ENCODE data around the gene PHACTR1.

The PHACTR1 gene

DNA sequence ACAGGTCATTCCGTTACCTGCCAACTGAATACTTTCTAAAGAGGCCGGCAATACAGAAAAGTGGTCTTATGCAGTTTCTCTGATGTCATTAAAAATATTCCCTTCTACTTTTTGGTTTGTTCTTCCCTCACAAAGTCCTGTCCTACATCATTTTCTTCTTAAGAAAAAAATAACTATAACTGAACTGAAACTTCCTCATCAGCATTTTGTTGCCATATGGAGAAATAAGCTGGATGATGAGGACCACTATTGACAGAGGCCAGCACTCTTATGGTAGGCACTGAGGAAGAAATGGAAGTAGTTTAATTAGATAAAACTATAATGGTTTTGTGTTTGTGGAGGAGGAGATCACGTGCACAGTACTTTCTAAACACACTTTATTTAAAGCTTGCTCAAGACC lies 274.9 kb downstream of the PHACTR1 start:
- DNase-seq (ENCODE audit: low spot score) = no peak

DNA sequence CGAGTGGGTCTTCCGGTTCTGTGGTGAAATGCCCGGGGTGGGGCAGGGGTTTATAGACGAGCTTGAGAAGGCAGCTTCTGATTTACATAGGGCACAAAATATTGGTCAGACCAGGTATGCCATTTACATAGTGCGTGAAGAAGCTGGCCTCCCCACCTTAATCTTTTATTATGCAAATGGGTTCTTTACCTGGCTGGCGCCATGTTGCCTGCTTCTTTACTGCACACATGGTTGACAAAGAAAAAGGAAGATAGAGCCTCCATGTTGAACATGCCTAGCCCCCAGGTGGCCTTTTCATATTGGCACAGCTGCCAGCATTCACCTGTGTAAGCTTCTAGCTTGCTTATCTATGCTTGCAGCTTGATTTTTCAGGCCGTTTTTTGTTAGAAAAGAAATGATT lies 276.2 kb downstream of the PHACTR1 start:
- DNase-seq (ENCODE audit: low spot score) = no peak

DNA sequence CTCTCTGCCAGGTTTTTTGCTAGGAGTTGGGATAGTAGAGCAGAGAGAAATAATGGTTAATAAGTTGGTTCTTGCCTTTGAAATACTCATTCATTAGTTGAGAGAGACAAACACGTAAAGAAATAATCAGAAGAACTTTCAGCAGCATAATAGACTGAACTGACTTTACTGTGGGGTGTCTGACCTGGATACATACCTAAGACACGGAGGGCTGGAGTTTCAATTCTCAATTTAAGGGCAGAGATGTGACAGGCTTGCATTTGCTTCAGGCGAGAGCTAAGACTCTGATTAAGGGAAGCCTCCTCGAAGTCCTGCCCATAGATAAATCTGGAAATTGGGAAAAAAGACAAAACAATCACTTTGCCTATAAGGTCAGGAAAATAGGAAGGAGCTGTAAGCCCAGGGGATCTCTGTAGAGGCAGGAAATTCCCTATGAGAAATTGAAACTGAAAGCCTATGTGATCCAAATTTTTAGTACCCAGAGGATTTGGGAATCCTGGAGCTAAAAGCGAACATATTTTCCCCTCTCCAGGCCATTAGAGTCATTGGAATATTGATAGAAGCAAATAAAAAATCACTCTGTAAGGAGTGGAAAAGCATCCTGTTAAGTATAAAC lies 276.8 kb downstream of the PHACTR1 start:
- DNase-seq (ENCODE audit: low spot score) = no peak

DNA sequence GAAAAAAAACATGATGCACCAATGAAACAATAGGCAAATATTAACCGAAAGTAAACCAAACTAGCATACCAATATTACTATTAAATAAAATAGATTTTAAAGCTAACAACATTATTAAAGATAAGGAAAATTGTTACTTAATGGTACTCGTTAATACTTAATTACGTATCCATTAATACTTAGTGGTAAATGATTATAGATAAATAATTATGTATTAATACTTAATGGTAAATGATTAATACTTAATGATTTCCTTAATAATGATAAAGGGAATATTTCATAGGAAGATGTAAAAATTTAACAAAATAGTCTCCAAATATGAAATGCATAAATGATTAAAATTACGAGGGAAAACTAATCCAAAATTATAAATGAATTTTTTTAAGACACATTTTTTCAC lies 278.9 kb downstream of the PHACTR1 start:
- DNase-seq (ENCODE audit: low spot score) = no peak

DNA sequence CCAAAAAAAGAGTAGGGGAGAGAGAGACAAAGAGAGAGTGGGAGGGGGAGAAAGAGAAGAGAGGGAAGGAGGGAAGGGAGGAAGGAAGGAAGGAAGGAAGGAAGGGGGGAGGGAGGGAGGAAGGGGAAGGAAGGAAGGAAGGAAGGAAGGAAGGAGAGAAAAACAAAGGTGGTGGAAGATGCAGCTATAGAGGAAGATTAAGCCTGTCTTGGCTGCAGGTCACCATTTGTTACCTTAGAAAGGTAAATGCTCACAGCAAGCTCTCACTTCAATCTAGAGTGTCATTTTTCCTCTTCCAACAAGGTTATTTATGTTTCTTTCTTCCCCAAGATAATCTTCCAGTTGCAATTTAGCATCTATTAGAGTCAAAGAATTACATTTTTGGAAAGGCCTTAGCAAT lies 284.0 kb downstream of the PHACTR1 start:
- no peak for DNase-seq (ENCODE audit: low spot score)

DNA sequence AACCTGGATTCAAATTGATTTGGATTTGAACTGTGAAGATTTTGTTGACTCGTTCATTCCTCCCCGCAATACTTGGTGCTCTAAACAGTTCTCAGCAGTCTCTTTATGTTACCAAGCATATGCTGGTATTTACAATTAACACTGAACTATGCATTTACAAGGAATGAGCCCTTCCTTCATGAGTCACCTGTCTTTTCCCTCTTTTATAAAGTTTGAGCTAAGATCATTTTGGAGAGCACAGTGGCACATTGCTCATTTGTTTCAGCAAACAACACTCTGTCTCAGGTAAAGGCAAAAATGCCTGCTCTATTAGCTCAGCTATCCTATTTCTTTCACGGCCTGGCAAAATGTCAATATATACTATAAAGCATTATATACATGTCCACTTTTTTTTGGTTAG lies 285.4 kb downstream of the PHACTR1 start:
- DNase-seq (ENCODE audit: low spot score) = no peak

DNA sequence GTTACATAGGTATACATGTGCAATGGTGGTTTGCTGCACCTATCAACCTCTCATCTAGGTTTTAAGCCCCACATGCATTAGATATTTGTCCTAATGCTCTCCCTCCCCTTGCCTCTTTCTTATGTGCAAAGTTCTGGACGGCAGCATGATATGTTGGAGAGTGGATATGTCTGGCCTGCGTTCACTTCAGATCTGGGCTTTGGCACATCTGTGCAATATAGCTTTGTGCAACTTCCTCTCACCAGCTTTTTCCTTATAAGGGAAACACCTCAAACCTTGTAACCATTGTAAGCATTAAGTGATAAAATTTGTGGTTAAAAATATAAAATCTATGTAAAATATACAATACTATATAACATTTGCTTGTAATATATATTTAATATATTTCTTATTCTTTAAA lies 288.0 kb downstream of the PHACTR1 start:
- DNase-seq (ENCODE audit: low spot score) = no peak

DNA sequence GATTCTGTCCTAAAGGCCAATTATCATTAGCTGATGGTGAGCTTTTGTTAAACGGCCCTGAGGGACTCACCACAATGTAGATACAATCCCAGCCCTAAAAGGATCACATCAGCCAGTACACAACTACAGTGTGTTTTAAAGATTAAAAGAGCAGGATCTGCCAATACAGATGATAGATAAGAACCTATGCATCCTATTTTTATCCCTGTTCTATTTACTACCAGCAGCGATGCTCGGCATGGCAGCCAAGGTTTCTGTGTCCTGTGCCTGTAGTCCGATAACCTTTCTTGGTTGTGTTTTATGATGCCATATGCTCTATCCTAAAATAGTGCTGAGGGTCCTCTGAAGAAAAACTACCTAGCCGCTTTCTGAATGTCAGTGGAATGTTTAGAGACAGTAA lies 289.4 kb downstream of the PHACTR1 start:
- DNase-seq (ENCODE audit: low spot score) = no peak

DNA sequence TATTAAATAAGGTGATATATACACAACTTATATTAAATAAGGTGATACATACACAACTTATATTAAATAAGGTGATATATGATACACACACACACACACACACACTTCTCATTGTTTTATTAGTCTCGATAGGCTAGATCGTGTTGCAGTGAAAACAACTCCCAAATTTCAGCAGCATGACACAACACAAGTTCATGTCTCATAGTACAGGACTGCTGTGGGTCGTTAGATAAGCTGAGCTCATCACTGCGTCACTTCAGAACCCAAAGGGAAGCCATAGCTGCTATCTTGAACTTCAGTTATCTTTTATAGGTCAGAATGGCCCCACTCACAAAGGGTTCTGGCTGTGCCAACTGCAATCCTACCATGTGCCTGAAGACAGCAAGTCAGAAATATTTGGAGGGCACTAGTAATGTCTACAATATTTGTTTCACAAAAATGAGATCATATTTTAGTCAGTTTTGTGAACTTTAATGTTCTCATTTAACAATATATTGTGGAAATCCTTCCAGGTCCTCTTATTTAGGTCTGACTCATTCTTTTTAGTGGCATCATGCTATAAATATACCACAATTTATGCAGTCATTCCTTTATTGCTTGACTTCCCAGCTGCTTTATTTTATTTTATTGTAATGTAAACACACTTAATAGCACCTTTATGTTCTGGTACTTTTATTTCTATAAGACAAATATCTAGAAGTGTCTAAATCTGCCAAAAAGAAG lies 290.2 kb downstream of the PHACTR1 start:
- peak; percentile 16 for DNase-seq (ENCODE audit: low spot score)

DNA sequence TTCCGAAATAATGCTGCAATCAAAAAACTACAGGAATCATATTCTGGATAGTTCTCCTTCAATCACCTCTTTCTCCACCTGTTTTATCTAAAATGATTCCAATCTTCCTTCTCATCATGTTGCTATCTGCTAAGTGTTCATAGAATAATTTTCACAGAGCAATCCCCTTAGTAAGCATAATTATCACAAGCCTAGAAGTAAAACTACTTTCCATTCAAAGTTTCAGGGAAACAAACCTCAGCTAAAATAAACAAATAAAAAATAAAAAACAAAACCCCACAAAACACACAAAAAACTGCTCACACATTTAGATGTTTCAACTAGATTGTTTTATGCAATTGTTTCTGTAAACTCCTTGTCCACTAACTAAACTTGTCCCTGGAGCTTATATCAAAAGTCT lies 291.2 kb downstream of the PHACTR1 start:
- no peak for DNase-seq (ENCODE audit: low spot score)

DNA sequence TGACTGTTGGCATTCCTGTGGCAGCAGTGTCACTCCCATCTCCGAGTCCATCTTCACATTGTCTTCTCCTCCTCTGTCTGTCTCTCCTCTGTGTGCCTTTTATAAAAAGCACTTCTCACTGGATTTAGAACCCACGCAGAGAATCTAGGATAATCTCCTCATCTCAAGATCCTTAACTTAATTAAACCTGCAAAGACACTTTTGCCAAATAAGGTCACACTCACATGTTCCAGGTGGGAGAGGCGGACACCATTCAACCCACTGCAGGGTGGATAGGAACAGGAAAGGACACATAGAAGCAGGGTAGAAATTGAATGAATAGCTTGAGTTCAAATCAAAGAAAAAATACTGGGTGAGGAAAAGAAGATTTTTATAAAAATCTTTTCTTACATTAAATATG lies 292.5 kb downstream of the PHACTR1 start:
- no peak for DNase-seq (ENCODE audit: low spot score)

DNA sequence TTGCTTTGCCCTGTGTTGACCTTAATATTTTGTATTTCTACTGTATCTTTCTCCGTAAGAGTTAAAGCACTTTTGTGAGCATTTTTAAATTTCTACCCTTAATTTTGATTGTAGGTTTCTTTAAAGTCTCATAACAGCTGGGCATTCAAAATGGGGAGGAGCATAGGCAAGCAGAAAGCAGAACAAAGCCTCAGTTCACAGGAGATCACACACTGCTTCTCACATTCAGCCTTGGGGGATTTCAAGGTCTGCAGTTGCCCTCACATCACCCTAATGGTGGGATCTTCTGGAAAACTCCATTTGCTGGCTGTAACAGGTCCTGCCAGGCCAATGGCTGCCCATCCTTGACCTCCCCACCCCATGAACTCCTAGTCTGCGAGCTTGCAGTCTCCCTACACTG lies 292.9 kb downstream of the PHACTR1 start:
- no peak for DNase-seq (ENCODE audit: low spot score)

DNA sequence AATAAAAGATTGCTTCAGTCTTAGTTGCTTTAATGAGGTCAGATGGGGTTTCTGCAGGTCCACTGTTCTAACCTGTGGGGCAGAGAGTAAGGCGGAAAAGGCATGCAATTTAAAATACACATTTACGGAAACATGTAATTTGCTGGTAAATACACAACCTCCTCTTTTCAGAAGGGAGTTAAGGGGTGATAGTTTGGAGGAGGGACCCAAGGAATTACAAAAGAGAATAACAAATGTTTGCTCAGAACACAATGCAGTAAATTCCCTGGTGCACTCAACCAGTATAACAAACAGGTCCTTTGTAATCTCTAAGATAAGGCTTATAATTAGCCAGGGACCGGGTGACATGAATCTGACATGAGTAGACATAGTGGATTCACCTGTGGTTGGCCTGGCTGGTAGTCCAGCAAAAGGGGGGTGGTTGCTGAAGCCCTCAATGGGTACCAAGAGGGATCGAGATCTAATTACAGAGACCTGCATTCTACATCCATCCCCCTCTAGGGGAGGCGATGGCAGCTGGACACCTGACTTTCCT lies 295.1 kb downstream of the PHACTR1 start:
- DNase-seq (ENCODE audit: low spot score) = no peak

DNA sequence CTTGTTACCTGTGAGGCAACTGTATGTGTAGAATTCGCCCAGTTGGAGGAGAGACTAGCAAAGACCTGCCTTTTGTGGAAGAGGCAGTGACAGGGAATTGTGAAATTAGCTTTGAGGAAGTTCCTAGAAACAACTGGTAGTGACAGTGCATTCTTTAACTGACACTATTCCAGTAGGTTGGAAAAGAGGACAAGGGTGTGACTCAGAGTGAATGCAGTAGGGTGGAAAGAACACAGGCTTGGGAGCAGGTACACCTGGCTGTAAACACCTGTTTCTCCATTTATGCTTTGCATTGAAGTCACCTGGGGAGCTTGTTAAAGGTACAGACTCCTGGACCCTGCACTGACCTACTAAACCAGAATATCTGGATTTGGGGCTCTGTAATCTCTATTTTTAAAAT lies 295.7 kb downstream of the PHACTR1 start:
- no peak for DNase-seq (ENCODE audit: low spot score)

DNA sequence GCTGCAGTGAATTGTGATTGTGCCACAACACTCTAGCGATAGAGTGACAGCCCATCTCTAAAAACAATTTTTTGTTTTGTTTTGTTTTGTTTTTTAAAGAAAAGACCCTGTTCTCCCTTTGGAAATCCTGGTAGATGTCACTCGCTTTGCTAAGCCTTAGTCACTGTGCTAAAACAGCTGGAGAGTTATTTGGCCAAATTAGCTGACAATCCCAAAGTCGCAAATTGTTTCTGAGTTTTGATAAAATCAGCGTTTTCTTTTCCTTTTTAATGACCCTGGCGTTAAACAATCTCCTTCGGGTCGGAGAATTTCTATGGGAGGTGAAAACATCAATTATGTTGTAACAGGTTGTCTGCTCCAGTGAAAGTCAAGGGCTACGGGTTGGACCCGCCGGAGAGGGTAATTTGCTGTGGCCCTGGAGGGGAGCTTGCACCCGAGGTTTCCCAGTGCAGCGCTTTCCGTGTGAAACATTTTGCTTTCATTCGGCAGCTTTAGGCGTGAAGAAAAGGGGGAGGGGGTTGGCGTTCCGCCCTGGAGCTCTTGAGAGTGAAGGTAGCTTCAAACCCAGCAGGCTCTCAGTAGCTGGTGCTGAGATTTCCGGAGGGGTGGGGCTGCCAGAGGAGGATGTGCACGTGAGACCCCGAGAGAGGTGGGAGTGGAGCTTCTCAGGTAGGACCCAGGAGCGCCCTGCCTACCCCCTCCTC lies 296.6 kb downstream of the PHACTR1 start:
- DNase-seq (ENCODE audit: low spot score) = peak; percentile 16

DNA sequence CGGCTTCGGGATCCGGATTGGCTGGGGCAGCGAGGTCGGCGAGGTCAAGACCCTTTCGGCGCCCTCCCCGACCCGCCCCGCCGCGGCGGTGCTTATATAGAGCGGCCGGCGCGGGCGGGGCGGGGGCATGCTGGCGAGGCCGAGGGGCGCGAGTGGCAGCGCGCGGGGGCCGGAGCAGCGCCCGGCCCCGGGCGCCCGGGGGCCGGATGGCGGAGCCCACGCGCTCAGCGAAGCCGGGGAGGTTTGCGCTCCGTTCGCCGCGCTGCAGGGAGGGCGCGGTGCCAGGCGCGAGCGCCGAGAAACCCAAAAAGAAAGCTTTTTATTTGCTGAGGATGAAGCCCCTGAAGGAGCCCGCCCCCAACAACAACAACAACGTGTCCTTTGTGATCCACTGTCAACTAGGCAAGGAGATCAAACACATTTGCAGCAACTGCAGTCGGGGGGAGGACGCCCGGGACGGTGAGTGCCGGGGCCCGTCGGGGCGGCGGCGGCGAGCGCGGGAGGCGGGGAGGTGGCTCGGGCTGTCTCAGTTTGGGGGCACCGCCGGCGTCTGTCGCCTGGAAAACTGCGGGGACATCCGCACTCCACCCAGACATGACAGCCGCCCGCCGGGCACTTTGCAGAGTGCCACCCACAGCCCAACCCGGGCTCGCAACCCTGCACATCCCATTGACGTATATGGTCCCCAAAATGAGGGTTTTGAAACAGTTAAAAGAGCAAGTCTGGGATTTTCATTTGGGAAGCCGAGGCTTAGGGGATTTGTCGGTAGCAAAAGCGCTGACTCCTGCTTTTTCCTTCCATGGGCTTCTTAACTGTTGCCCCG lies 297.3 kb downstream of the PHACTR1 start:
- DNase-seq (ENCODE audit: low spot score) = peak; percentile 68

DNA sequence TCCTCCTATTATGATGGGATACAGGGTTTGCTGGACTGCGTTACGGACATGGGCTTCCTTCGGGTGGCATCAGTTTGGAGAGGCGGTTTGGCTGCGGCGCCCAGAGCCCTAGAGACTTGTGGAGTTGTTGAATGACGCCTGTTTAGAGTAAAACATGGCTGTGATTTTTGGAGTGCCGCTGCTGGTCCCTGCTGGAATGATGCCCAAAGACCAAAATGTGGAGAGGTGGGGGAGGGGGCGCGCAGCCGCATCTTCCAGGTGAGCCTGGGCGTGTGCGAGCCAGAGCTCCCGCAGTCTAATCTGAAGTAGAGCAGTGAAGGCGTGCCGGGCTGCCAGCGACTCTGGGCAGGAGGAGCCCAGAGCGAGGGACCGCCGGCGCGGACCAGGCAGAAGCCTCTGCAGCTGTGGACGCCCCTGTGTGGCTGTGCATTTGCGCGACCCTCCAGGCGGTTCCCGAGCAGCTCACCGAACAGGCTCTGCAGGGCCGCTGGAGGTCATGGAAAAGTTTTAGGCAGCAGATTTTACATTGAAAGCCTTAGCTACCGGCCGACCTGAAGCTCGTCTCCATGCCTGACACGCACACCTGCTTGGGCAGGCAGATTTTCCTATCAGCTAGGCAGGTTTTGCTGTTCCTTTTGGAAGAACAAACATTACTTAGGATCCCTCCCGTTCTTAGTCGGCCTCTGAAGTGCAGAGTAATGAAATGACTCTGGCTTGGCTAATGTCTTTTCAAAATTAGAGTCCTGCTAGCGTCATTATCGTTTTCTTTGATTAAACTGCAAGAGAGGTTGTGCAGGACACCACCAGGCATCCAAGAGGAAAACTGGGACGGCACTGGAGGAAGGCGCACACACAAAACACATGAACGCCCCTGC lies 298.2 kb downstream of the PHACTR1 start:
- DNase-seq (ENCODE audit: low spot score) = peak; percentile 20

DNA sequence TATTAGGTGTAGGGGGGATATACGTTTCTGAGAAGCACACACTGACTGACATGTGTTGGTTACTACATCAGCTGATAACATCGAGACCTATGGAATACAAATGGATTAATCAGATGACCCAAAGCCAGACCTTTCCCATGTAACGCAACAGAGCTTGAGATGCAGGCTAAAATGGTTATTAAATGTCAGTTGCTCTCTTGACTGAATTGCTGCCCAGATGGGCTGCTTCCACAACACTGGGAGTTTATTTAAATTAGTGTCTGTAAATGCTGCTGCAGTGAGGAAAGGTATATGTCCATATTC lies 298.8 kb downstream of the PHACTR1 start:
- DNase-seq (ENCODE audit: low spot score) = no peak

DNA sequence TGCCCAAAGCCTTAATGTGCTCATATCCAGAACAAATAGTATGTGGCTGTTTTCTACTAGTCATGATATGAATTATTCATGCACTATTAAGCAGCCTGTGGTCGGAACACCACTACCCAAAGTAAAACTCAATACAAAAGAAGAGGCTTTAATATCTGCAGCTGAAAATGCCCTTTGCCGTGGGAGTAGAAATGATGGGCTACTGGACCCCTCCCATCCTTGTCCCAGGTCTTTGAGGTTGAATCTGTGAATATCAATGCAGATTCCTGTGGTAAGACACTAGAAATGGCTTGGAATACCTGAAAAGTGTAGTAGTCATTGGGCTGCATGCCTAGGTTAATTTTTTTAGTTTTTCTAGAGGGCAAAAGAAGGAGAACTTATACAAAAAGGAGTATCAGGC lies 308.0 kb downstream of the PHACTR1 start:
- DNase-seq (ENCODE audit: low spot score) = no peak

DNA sequence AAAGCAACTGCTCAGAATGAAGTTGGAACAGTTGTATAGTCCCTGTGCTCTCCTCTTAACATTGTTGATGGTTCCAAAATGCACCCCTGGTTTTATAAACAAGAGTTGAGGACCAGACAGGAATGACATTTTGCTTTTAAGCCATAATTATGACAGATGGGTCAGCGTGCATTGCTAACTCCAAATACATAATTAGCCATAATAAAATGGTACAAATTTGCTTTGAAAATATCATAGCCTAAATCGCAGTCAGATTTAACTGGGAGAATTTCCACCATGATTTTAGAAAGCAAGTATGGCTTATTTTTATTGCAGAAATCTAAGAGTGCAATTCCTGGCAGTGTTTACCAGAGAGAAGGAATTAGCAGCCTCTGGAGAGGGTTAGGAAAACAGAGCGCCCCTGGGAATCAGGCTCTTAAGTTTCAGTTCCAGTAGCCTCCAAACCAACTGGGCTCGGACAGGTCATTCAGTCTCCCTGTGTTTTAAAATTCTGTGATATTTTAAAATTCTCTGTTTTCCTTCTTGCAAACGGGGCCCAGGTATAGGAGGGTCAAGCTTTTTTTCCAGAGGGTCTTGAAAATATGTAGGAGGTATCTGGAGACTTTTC lies 309.4 kb downstream of the PHACTR1 start:
- DNase-seq (ENCODE audit: low spot score) = no peak

DNA sequence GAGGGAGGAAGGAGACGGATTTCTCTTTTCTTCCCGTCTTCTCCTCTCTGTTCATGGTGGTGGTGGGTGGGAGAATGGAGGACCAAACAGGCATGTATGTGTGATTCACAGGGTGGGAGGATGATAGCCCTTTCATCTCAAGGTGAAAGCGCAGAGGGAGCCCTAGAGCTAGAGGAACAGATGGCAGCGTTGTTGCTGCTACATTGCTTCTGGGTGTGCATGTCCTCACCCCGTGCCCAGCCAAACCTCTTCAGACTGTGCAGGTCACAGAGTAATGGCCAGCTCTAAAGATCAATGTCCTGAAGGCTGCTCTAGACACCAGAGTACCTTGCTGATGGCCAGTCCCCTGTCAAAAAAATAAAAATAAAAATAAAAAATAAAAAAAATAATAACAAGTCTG lies 310.0 kb downstream of the PHACTR1 start:
- DNase-seq (ENCODE audit: low spot score) = no peak

Data from AG20443 (cell line).